Cerebellar nuclear complex (tissue), 1 donor: ENCODE data around the gene OR8S1.
"Not testable (repeated sequence)": the region's sequence is repeated elsewhere in the genome, so short reads cannot be mapped to it uniquely, and the experiment has no call there.

Experiments
- DNase-seq, 2 experiments: peaks; one replicate each; lab custom pipeline; 2025; lab: John Stamatoyannopoulos, UW

Gene OR8S1

GRCh38 chr12:48525332-48525731, at the start of gene OR8S1:
Gene OR8S1 (plus strand): TSS chr12:48525632. CDS start chr12:48525632, 0 bp downstream.
- no peak for DNase-seq

- DNase-seq: no peak
These were observed 43.2 kb upstream of the OR8S1 start, which contains the start of gene C12orf54 for GRCh38 chr12:48482198-48482597. Gene C12orf54 (plus strand): TSS chr12:48482498. CDS start chr12:48483297, 799 bp downstream.

- no peak for DNase-seq
These were observed 42.5 kb upstream of the OR8S1 start for GRCh38 chr12:48482930-48483329.

- DNase-seq: no peak
These were observed 39.2 kb upstream of the OR8S1 start for GRCh38 chr12:48486261-48486660.

- no peak for DNase-seq
These were observed 38.8 kb upstream of the OR8S1 start for GRCh38 chr12:48486679-48487078.

- no peak for DNase-seq
These were observed 36.4 kb upstream of the OR8S1 start for GRCh38 chr12:48489012-48489411.

- not testable (repeated sequence) for DNase-seq
These were observed 36.0 kb upstream of the OR8S1 start for GRCh38 chr12:48489456-48489855.

GRCh38 chr12:48500281-48500680, 25.2 kb upstream of the OR8S1 start:
- not testable (repeated sequence) for DNase-seq

GRCh38 chr12:48506836-48507235, 18.6 kb upstream of the OR8S1 start:
- not testable (repeated sequence) for DNase-seq

- DNase-seq: no peak
These were observed 16.4 kb upstream of the OR8S1 start for GRCh38 chr12:48508987-48509386.

GRCh38 chr12:48510111-48510510, 15.3 kb upstream of the OR8S1 start:
- DNase-seq: no peak

GRCh38 chr12:48512855-48513254, 12.6 kb upstream of the OR8S1 start:
- no peak for DNase-seq

GRCh38 chr12:48514728-48515127, 10.7 kb upstream of the OR8S1 start:
- no peak for DNase-seq

- DNase-seq: not testable (repeated sequence)
These were observed 5.1 kb upstream of the OR8S1 start for GRCh38 chr12:48520381-48520780.

GRCh38 chr12:48527891-48528670, 2.6 kb downstream of the OR8S1 start:
- DNase-seq: no peak

GRCh38 chr12:48532601-48533000, 7.2 kb downstream of the OR8S1 start:
- no peak for DNase-seq

- DNase-seq: no peak
These were observed 11.2 kb downstream of the OR8S1 start for GRCh38 chr12:48536602-48537001.

GRCh38 chr12:48542300-48542928, 17.0 kb downstream of the OR8S1 start:
- DNase-seq: no peak

GRCh38 chr12:48545833-48546469, 20.5 kb downstream of the OR8S1 start:
- no peak for DNase-seq

GRCh38 chr12:48547012-48547411, 21.6 kb downstream of the OR8S1 start:
- DNase-seq: not testable (repeated sequence)

GRCh38 chr12:48551636-48552035, 26.2 kb downstream of the OR8S1 start:
- DNase-seq: not testable (repeated sequence)

- DNase-seq: not testable (repeated sequence)
These were observed 28.4 kb downstream of the OR8S1 start for GRCh38 chr12:48553666-48554343.
